GM13976 (cell line): Measurements from ENCODE around the gene COPZ1.

Experiments used
- DNase-seq: peaks from one replicate; pipeline ENCODE4 v3.0.0; 2012; ENCODE audit warnings: low spot score
- in situ Hi-C: fragments of 300-500 bp; cut with MboI; formaldehyde crosslinking; loops from one replicate; pipeline ENCODE4 v1.12.0; 2022; ENCODE audit warnings: low sequenced_read_pairs, mixed read lengths, inconsistent platforms; ENCODE audit not compliant: unreplicated experiment
- TF ChIP-seq, protein P1 (sequence below): IDR thresholded peaks from 2 replicates; pipeline ENCODE4 v1.5.1; 2012; ENCODE audit warnings: borderline replicate concordance, mild to moderate bottlenecking; ENCODE audit not compliant: insufficient read depth; ENCODE audit errors: extremely low read depth, missing control alignments, control extremely low read depth

Gene COPZ1

DNA sequence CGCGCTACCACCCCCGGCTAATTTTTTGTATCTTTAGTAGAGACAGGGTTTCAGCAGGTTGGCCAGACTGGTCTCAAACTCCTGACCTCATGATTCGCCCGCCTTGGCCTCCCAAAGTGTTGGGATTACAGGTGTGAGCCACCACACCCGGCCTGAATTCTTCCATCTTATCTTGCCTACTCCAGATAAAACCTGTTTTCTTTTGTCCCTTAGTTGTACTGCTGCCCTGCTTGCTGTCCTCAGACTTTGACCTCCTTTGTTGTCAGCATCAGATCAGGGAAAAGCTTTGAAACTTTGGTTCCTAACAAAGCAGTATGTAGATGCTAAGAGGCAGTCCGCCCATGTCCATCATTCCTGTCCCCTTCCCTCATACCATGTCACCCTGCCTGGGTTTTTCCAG is 15.9 kb downstream of the COPZ1 start:
- DNase-seq, result no peak
- in situ Hi-C loops, result no loop called here
- TF ChIP-seq, protein P1, sequence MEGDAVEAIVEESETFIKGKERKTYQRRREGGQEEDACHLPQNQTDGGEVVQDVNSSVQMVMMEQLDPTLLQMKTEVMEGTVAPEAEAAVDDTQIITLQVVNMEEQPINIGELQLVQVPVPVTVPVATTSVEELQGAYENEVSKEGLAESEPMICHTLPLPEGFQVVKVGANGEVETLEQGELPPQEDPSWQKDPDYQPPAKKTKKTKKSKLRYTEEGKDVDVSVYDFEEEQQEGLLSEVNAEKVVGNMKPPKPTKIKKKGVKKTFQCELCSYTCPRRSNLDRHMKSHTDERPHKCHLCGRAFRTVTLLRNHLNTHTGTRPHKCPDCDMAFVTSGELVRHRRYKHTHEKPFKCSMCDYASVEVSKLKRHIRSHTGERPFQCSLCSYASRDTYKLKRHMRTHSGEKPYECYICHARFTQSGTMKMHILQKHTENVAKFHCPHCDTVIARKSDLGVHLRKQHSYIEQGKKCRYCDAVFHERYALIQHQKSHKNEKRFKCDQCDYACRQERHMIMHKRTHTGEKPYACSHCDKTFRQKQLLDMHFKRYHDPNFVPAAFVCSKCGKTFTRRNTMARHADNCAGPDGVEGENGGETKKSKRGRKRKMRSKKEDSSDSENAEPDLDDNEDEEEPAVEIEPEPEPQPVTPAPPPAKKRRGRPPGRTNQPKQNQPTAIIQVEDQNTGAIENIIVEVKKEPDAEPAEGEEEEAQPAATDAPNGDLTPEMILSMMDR, result no peak

DNA sequence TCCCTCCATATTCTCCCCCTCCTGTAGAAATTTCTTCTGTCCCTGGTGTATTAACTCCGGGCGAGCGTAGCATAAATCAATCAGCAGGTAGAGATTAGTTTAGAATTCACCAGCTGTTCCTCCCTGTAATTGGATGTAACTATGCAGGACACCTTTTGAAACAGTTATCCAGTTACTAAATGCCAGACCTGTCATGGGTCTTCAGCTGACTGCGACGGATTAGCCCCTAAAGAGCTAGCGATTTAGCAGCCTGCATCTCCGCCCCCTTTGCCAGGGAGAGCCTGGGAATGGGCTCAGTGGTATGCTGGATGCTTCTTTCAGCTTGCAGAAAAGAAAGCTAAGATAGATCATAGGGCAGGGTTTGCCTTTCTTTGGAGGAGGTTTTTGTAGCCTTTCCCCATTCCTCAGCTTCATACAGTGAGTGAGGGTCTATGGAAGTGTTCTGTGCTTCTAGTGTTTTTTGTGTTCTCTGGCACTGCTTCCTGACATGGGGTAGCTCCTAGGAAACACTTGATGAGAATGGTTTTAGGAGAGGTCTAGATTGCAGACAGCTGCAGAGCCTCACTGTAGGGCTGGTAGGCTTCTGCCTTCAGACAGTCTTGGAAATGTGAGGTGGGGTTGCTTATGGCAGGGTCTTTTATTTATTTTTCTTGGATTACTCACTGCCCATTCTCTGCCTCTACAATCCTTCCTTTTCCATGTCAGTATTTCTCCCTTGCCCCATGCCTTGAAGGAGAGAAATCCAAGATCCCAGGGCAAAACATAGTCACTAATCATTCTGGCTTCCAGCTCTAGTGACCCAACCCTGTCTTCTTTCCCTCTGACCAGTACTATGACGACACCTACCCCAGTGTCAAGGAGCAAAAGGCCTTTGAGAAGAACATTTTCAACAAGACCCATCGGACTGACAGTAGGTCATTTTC is 16.7 kb downstream of the COPZ1 start:
- no peak for DNase-seq
- in situ Hi-C loops, result no loop called here
- TF ChIP-seq, protein P1, result no peak

DNA sequence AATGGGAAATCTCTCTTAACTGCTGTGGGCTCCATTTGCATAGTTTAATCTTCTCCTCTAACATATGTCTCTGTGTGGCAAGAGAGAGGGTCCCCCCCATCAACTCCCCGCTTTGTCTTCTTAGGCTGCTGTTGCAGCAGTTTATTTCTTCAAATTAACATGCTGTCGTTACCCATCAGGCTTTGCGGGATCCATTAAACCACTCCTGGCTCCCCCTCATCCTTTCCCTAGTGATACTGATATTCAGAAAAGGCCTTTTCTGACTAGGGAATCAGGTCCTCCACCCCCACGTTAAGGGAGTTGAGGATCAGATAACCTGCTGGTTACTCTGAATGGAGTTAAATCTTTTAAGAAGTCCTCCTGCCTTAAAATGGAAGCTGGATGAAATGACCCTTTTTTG is 24.1 kb downstream of the COPZ1 start:
- in situ Hi-C loops, result no loop called here
- no peak for DNase-seq
- TF ChIP-seq, protein P1, result no peak

DNA sequence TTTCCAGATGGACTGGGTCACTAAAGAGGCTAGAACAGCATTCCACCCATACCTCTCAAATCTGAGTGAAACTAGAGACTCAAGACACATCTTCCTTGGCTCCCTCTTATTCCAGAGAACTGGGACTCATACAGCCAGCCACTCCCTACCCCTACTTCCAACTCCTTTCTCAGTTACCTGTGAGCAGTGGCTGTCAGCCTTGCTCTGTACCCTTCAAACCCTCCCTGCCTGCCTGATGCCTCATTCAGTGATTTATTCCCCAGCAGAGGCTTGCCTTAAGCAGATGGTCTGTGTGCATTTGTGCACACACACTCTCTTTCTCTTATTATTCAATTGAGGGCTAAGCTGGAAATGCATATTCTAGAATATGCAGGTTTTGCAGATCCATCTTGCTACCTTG is 24.7 kb downstream of the COPZ1 start:
- in situ Hi-C loops, result no loop called here
- no peak for DNase-seq
- TF ChIP-seq, protein P1, result no peak

DNA sequence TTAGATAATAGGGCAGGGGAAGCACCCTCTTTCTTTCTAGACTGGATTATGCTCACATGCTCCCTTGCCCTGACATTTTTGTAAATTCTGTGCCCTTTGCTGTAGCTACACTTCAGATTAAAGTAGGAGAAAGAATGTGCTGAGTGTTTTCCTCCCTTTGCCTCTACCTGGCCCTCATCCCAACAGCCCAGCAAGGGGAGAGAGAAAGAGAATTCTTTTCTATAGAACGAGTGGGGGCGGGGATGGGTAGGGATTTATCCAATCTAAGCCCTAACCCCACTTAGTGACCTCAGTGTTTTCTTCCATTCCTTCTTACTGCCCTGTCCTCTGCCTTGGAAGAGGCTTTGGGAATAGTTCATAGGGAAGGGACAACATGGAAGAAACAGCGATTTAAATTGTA is 25.8 kb downstream of the COPZ1 start:
- TF ChIP-seq, protein P1, result no peak
- DNase-seq, result no peak
- in situ Hi-C loops, result no loop called here

DNA sequence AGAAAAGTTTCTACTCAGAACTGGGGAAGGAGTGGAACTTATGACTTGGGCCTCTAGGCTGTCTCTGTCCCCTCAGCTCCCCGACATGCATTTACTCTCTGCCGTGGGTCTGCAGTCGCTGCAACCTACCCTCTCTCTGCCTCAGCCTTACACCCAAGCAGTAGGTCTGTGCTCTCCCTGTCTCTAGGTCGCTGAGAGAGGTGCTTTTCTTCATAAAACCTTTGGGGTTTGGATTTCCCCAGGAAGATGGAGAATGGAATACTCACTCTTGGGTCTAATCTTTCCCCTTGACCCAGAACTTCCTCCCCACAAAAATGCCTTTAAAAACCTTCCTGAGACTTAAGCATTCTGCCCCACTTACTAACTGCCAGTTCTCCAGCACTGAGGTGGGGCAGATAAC is 26.4 kb downstream of the COPZ1 start:
- TF ChIP-seq, protein P1, result no peak
- no peak for DNase-seq
- in situ Hi-C loops, result no loop called here
